Hepatocyte (in vitro differentiated cells): Measurements from ENCODE around the gene SLBP. TPM values are rescaled to one million over a fixed set of nuclear protein-coding genes. Genes with fewer than 3 reads are reported as not detected.

Experiments
- DNase-seq: peaks from one replicate; pipeline ENCODE4 v3.0.0-alpha.2; 2016; ENCODE audit warnings: low spot score
- H2AFZ ChIP-seq: fragments of 200-600 bp; sonication (generic); 2 replicates; pipeline ENCODE4 v1.6.0; 2016; ENCODE audit warnings: antibody characterized with exemption, mild to moderate bottlenecking
- H3K27ac ChIP-seq: fragments of 200-600 bp; sonication (generic); 2 replicates; pipeline ENCODE4 v1.5.1; 2016; ENCODE audit warnings: mild to moderate bottlenecking
- H3K27me3 ChIP-seq: fragments of 200-600 bp; sonication (generic); 2 replicates; pipeline ENCODE4 v1.6.1; 2016
- H3K36me3 ChIP-seq: fragments of 200-600 bp; sonication (generic); replicated peaks from 2 replicates; pipeline ENCODE4 v1.5.1; 2016; ENCODE audit warnings: low read depth; ENCODE audit not compliant: insufficient read depth
- H3K4me1 ChIP-seq: fragments of 200-600 bp; sonication (generic); 2 replicates; pipeline ENCODE4 v1.5.1; 2016; ENCODE audit warnings: mild to moderate bottlenecking, moderate library complexity; ENCODE audit not compliant: insufficient read depth
- H3K4me2 ChIP-seq: fragments of 200-600 bp; sonication (generic); 2 replicates; pipeline ENCODE4 v1.6.0; 2016
- H3K4me3 ChIP-seq: fragments of 200-600 bp; sonication (generic); 2 replicates; pipeline ENCODE4 v1.5.1; 2016; ENCODE audit warnings: mild to moderate bottlenecking
- H3K79me2 ChIP-seq: fragments of 200-600 bp; sonication (generic); 2 replicates; pipeline ENCODE4 v1.6.0; 2017; ENCODE audit warnings: mild to moderate bottlenecking
- H3K9me2 ChIP-seq: fragments of 200-600 bp; sonication (generic); replicated peaks from 2 replicates; pipeline ENCODE4 v1.6.0; 2017; ENCODE audit warnings: mild to moderate bottlenecking; ENCODE audit not compliant: insufficient read depth
- H3K9me3 ChIP-seq: fragments of 200-600 bp; sonication (generic); 2 replicates; pipeline ENCODE4 v1.5.1; 2016; ENCODE audit warnings: low read depth, mild to moderate bottlenecking
- H4K20me1 ChIP-seq: fragments of 200-600 bp; sonication (generic); 2 replicates; pipeline ENCODE4 v1.6.0; 2016; ENCODE audit warnings: mild to moderate bottlenecking; ENCODE audit not compliant: insufficient read depth, poor library complexity, severe bottlenecking
- CTCF ChIP-seq: fragments of 200-600 bp; sonication (generic); IDR thresholded peaks from 2 replicates; pipeline ENCODE4 v1.5.1; 2016; ENCODE audit warnings: antibody characterized with exemption, mild to moderate bottlenecking; ENCODE audit not compliant: poor library complexity
- EZH2 ChIP-seq: fragments of 200-600 bp; sonication (generic); IDR thresholded peaks from 2 replicates; pipeline ENCODE4 v1.6.1; 2016; ENCODE audit warnings: antibody characterized with exemption, mild to moderate bottlenecking, borderline replicate concordance
- EZH2phosphoT487 ChIP-seq: fragments of 200-600 bp; sonication (generic); IDR thresholded peaks from one replicate; pipeline ENCODE4 v1.6.1; 2018; ENCODE audit warnings: antibody characterized with exemption, mild to moderate bottlenecking, low read depth, moderate library complexity; ENCODE audit not compliant: unreplicated experiment, severe bottlenecking
- whole genome bisulfite sequencing: methylation state at CpG from one replicate; pipeline ENCODE4 v1.1.6; 2016; ENCODE audit warnings: low lambda C conversion rate; ENCODE audit errors: missing lambda C conversion rate; 5-methylcytosine and 5-hydroxymethylcytosine counted together
- polyA plus RNA-seq: library from polyadenylated mRNA; unstranded; fragments of >200 nt; fragmentation: Nextera tagmentation; extraction: Ambion mirVana; gene quantifications from 2 replicates; pipeline ENCODE4 v1.2.1, GENCODE V29; 2016
- total RNA-seq: library from RNA; depleted of rRNA; stranded (reverse); fragments of >200 nt; gene quantifications from 2 replicates; pipeline ENCODE4 v1.2.3, GENCODE V29; 2014

The SLBP gene
- total and polyA plus RNA-seq, 2 experiments from 2014 or later = 82.5 to 84.0 TPM

GRCh38 chr4:1756893-1757779, 45.0 kb upstream of the SLBP start:
- Histone ChIP-seq H3K9me3 (no peaks in the 10 kb centered on the region), H3K27ac (no peak overlapping the region), H3K9me2 (no peaks in the 10 kb centered on the region), H3K36me3 (no peaks in the 10 kb centered on the region), H2AFZ (no peak overlapping the region), H3K79me2 (no peaks in the 10 kb centered on the region), H3K27me3 (no peaks in the 10 kb centered on the region), H4K20me1 (no peaks in the 10 kb centered on the region), H3K4me2 (no peak overlapping the region), H3K4me1 (peaks cover 28% of the 10 kb centered on the region), H3K4me3 (no peak overlapping the region)
- DNase-seq = no peak
- no peak for TF ChIP-seq EZH2phosphoT487
- TF ChIP-seq CTCF = no peak
- TF ChIP-seq EZH2 = no peak
- 87% methylated on average over 12 of the region's 20 CpGs for WGBS

GRCh38 chr4:1756079-1756478, 44.0 kb upstream of the SLBP start:
- no peak for DNase-seq
- Histone ChIP-seq H3K9me3 (no peaks in the 10 kb centered on the region), H3K9me2 (no peaks in the 10 kb centered on the region), H3K4me3 (no peak overlapping the region), H2AFZ (no peak overlapping the region), H3K27me3 (no peaks in the 10 kb centered on the region), H3K4me2 (no peak overlapping the region), H3K79me2 (no peaks in the 10 kb centered on the region), H3K27ac (no peak overlapping the region), H4K20me1 (no peaks in the 10 kb centered on the region), H3K36me3 (no peaks in the 10 kb centered on the region), H3K4me1 (peaks cover 31% of the 10 kb centered on the region)
- WGBS = 88% methylated on average over 15 of the region's 18 CpGs
- TF ChIP-seq EZH2phosphoT487 (no peak), CTCF (no peak), EZH2 (no peak)

GRCh38 chr4:1755297-1755696, 43.2 kb upstream of the SLBP start:
- H3K9me3 ChIP-seq = no peaks in the 10 kb centered on the region
- H3K27ac ChIP-seq = no peak overlapping the region
- H3K4me1 ChIP-seq = peaks cover 25% of the 10 kb centered on the region
- H3K4me3 ChIP-seq = no peak overlapping the region
- H2AFZ ChIP-seq = no peak overlapping the region
- H3K4me2 ChIP-seq = no peak overlapping the region
- no peaks in the 10 kb centered on the region for H3K36me3 ChIP-seq
- 88% methylated on average over 17 of the region's 17 CpGs for WGBS
- H4K20me1 ChIP-seq = no peaks in the 10 kb centered on the region
- no peaks in the 10 kb centered on the region for H3K27me3 ChIP-seq
- no peaks in the 10 kb centered on the region for H3K79me2 ChIP-seq
- no peak for DNase-seq
- no peaks in the 10 kb centered on the region for H3K9me2 ChIP-seq
- TF ChIP-seq EZH2phosphoT487 = no peak
- TF ChIP-seq CTCF = no peak
- TF ChIP-seq EZH2 = no peak
